D721Med (cell line): ENCODE results near the gene MYO6.

Source experiments
- DNase-seq: peaks from one replicate; pipeline ENCODE4 v3.0.0; 2011; ENCODE audit warnings: low spot score; ENCODE audit not compliant: insufficient read length
- FAIRE-seq: peaks from 2 replicates; lab custom pipeline; 2011; peaks lifted over from hg19 to GRCh38; lab: Jason Lieb, UNC
- TF ChIP-seq, protein P1 (sequence below): IDR thresholded peaks from 2 replicates; pipeline ENCODE4 v1.5.1; 2012; ENCODE audit warnings: mild to moderate bottlenecking, control low read depth; ENCODE audit not compliant: insufficient read depth; ENCODE audit errors: missing control alignments

The MYO6 gene

DNA sequence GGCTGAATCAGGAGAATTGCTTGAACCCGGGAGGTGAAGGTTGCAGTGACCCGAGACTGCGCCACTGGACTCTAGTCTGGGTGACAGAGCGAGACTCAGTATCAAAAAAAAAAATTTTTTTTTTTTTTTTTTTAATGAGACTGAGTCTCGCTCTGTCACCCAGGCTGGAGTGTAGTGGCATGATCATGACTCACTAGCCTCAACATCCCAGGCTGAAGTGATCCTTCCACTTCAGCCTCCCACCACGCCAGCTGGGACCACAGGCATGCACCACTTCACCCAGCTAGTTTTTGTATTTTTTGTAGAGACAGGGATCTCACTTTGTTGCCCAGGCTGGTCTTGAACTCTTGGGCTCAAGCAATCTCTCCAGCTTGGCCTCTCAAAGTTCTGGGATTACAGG lies 53.3 kb downstream of the MYO6 start:
- DNase-seq (no peak), FAIRE-seq (no peak)
- TF ChIP-seq, protein P1, sequence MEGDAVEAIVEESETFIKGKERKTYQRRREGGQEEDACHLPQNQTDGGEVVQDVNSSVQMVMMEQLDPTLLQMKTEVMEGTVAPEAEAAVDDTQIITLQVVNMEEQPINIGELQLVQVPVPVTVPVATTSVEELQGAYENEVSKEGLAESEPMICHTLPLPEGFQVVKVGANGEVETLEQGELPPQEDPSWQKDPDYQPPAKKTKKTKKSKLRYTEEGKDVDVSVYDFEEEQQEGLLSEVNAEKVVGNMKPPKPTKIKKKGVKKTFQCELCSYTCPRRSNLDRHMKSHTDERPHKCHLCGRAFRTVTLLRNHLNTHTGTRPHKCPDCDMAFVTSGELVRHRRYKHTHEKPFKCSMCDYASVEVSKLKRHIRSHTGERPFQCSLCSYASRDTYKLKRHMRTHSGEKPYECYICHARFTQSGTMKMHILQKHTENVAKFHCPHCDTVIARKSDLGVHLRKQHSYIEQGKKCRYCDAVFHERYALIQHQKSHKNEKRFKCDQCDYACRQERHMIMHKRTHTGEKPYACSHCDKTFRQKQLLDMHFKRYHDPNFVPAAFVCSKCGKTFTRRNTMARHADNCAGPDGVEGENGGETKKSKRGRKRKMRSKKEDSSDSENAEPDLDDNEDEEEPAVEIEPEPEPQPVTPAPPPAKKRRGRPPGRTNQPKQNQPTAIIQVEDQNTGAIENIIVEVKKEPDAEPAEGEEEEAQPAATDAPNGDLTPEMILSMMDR = no peak

DNA sequence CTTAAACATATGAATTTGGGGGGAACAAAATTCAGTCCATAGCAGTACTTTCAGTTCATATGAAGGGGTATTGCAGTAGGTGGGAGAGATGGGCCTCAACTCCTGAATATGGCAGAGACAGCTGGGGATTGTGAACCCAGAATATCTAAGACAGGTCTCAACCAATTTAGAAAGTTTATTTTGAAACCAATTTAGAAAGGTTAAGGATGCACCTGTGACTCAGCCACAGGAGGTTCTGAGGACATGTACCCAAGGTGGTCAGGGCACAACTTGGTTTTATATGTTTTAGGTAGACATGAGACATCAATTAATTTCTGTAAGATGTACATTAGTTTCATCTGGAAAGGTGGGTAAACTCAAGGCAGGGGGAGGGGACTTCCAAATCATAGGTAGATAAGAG lies 59.5 kb downstream of the MYO6 start:
- DNase-seq (no peak), FAIRE-seq (no peak)
- TF ChIP-seq, protein P1 = no peak

DNA sequence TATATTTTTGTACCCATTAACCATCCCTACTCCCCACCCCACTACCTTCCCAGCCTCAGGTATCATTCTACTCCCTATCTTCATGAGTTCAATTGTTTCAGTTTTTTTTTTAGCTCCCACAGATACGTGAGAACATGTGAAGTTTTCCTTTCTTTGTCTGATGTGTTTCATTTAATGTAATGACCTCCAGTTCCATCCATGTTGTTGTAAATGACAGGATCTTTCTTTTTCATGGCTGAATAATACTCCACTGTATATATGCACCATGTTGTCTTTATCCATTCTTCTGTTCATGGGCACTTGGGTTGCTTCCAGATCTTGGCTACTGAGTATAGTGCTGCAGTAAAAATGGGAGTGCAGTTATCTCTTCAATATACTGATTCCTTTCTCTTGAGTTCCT lies 63.5 kb downstream of the MYO6 start:
- DNase-seq (no peak), FAIRE-seq (no peak)
- TF ChIP-seq, protein P1 = no peak

DNA sequence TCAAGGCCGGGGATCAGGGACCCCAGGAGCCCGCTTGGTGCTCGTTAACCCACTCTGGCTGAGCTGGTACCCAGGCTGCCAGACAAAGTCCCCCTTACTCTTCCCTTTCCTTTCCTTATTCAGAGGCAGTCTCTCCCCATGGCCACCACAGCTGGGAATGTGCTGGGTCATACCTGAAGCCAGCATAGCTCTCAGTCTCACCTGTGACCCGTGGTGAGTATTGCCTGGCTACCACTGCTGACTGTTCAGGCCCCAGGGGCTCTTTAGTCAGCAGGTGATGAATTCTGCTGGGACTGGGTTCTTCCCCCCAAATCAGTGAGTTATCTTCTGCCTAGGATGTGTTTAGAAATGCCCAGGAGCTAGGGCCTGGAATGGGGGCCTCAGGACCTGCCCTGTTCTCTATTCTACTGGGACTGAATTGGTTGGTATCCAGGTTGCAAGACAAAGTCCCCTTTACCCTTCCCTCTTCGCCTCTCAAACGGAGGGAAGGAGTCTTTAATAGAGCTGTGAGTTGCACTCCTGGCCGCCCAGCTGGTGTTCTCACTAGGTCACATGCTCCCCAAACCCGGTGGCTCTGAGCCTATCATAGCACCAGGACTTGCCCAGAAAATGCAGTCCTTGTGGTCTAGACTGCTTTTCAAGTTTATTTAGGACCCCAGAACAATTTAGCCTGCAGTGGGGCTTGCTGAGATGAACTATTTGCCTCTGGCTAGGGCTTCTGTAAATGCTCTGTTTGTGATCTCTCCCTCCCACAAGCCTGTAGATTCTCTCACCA lies 64.6 kb downstream of the MYO6 start:
- FAIRE-seq = no peak
- DNase-seq = no peak
- TF ChIP-seq, protein P1 = no peak

DNA sequence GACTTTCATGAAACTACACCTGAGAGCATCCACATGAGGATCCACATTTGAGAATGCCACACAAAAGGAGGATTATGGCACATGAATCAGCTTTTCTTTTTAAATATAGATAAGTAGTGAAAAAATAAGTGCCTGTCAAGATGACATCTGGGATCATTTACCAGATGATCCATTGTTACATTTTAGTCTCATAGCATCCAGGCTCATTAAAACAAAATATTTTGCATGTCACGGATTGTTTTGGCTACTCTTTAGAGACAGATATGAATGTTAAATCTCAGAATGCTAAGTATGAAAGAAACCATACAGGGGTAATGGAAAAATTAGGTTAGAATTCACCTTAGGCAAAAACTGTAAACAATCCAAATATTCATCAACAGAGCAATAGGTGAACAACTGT lies 66.7 kb downstream of the MYO6 start:
- no peak for FAIRE-seq

DNA sequence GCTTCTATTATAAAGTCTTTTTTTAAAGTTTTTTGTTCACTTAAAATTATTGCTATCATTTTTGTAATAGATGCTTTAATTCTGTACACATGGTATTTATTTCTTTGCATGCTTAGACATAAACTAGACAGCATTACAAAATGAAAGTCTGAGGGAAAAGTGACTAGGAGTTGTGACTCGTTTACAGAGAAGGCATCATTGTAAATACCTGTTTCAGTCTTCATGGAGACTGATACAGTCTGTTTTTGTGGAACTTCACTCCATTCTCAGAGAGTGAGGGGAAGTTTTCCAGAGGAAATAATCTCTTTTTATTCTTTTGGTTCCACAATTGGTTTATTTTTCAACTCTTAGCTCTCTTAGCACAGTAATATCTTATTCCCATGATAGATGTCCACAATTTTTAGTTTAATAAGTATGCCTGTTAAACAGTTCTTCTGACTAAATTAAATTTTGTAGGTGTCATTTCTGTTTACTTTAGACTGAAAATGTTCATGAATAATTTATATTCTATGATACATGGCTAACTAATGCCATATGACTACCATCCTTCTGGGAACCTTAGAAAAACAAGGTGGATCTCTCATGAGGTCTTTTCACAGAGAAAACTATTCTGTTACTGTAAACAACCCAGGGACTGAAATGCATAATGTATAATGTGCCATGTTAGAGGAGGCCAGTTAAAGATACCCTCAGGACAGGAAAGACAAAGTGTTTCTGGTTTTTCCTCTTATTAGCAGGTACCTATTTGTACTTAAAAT lies 69.2 kb downstream of the MYO6 start:
- DNase-seq (no peak), FAIRE-seq (no peak)
- TF ChIP-seq, protein P1 = no peak

More for the DNA sequence above, 66.7 kb downstream of the MYO6 start:
- DNase-seq = no peak
- TF ChIP-seq, protein P1 = no peak
